Heart right ventricle (tissue), 16 donors: Measurements from ENCODE around the gene CNKSR1. TPM values are rescaled to one million over a fixed set of nuclear protein-coding genes. Genes with fewer than 3 reads are reported as not detected.

Experiments
- ATAC-seq, 8 donors: fragments of 200-7000 bp; cut with Tn5 transposase; one replicate each; pipeline ENCODE4 v1.9.1; 2020; ENCODE audit warnings: mild to moderate bottlenecking in 8 of 8, moderate library complexity in 8 of 8, moderate number of reproducible peaks in 1 of 8
- DNase-seq, 2 donors: peaks; one replicate each; pipeline ENCODE4 v3.0.0-alpha.2; 2020
- H3K27ac ChIP-seq, 10 donors: fragments of 200-600 bp; sonication (generic) in 2 of 10; one replicate each; pipeline versions ENCODE4 v1.5.0 to v1.8.0; 2020 to 2022; ENCODE audit warnings: mild to moderate bottlenecking in 3 of 10
- H3K27me3 ChIP-seq, 7 donors: fragments of 200-600 bp; one replicate each; pipeline ENCODE4 v1.8.0; 2021 to 2022; ENCODE audit warnings: mild to moderate bottlenecking in 2 of 7
- H3K36me3 ChIP-seq, 9 donors: fragments of 200-600 bp; sonication (generic) in 1 of 9; one replicate each; pipeline versions ENCODE4 v1.5.0 to v1.8.0; 2020 to 2022; ENCODE audit warnings: mild to moderate bottlenecking in 2 of 9
- H3K4me1 ChIP-seq, 9 donors: fragments of 200-600 bp; sonication (generic) in 1 of 9; one replicate each; pipeline versions ENCODE4 v1.5.0 to v1.8.0; 2020 to 2022; ENCODE audit warnings: mild to moderate bottlenecking in 4 of 9
- H3K4me3 ChIP-seq, 10 donors: fragments of 200-600 bp; sonication (generic) in 2 of 10; one replicate each; pipeline versions ENCODE4 v1.5.0 to v1.8.0; 2020 to 2022; ENCODE audit warnings: mild to moderate bottlenecking in 7 of 10, moderate library complexity in 2 of 10
- H3K9me3 ChIP-seq, 11 donors: fragments of 200-600 bp in 10 of 11; sonication (generic) in 2 of 11; one replicate each; pipeline versions ENCODE4 v1.5.0 to v1.8.0; 2013 to 2022; ENCODE audit warnings: mild to moderate bottlenecking in 2 of 11, control low read depth in 1 of 11, moderate library complexity in 1 of 11
- CTCF ChIP-seq, 9 donors: fragments of 200-600 bp; sonication (generic) in 2 of 9; IDR thresholded peaks; one replicate each; pipeline versions ENCODE4 v1.5.0 to v1.8.0; 2021 to 2022; ENCODE audit warnings: antibody characterized with exemption in 9 of 9, mild to moderate bottlenecking in 5 of 9, moderate library complexity in 1 of 9
- WGBS, 2 donors: extraction: QIAGEN DNeasy Blood & Tissue Kit; methylation state at CpG; one replicate each; pipeline ENCODE4 v1.1.7; 2013; ENCODE audit warnings: inconsistent platforms in 1 of 2; 5-methylcytosine and 5-hydroxymethylcytosine counted together
- intact Hi-C, 10 donors: fragments of 100-400 bp; cut with DNase I; formaldehyde crosslinking; loops; one replicate each; pipeline versions ENCODE4 v1.11.1 to v1.14.2; 2022
- polyA plus RNA-seq, 2 donors: library from polyadenylated mRNA; stranded (reverse); fragments of 200-250 nt; gene quantifications; one replicate each; pipeline ENCODE4 v1.2.3, GENCODE V29; 2013
- total RNA-seq, 10 donors: library from RNA; stranded (reverse); fragmentation: NEBNext Ultra II Directional in 3 of 10; extraction: Animal tissue kit (Norgen Biotek cat#: 25700) in 3 of 10; gene quantifications; one replicate each; pipeline versions ENCODE4 v1.2.1 to v1.2.4, GENCODE V29; 2021 to 2023
- donor health status: Arrhythmogenic right ventricular cardiomyopathy.
- donor health status: ischemic (EF 13 %, LVEDD 7.1; RV severe dilation, severe dysfunction).
- donor health status: healthy with polysubstance abuse.
- donor health status: DM: no; HTN: yes; CAD: no.
- donor health status: DM: no; HTN: no; CAD: no.
- donor health status: ischemic (EF 25% LVEDD 6.9; RV normal size, moderate dysfunction).
- donor health status: ischemic (EF 25% LVEDD 5.7; RV mildly dilated, moderate dysfunction).
- donor health status: healthy.
- donor health status: DM: yes; HTN: yes; CAD: no.
- donor health status: Ischemic cardiomyopathy.
- donor health status: ischemic (EF 35%, LVEDD 5.7; RV mildly dilated, moderate dysfunction).
- donor health status: nonischemic (EF 11% LVEDD 7.7; RV severe dilation, severe dysfunction).
- donor health status: DM: yes; HTN: yes; CAD: no.
- donor health status: PGD.
- donor health status: ischemic (EF 29% LVEDD 5.4; RV normal size, mild dysfunction).
- donor health status: nonischemic (EF 23%, LVEDD 6.1; RV moderate dilation, normal function).

CNKSR1 gene
- total and polyA plus RNA-seq, 12 donors, result 0.84 to 6.3 (median 2.1) TPM

- peaks cover 0 to 6% (median 0%) of the 10 kb centered on the region in 9 donors for H3K36me3 ChIP-seq
- DNase-seq (no peak), ATAC-seq (no peak)
- WGBS, 2 donors, result 43 to 49% methylated on average over 21 of the region's 21 CpGs
- peaks cover 0 to 59% (median 0%) of the 10 kb centered on the region in 7 donors for H3K27me3 ChIP-seq
- intact Hi-C loops, result loop anchor here in 3 of 10 donors (5.0 to 10.0 kb wide), 3 partner anchors 50 to 163 kb away; partner anchors contain the start of gene PDIK1L (in 1 of the 3)
- H3K27ac ChIP-seq, result peak overlapping the region; percentile 40 to 97 (median 93)
- peak overlapping the region; percentile 29 to 70 (median 60) for H3K4me3 ChIP-seq
- peaks cover 27 to 70% (median 53%) of the 10 kb centered on the region in 9 donors for H3K4me1 ChIP-seq
- TF ChIP-seq CTCF (IDR thresholded peaks at IDR 0.05), result no peak
- H3K9me3 ChIP-seq, result no peaks in the 10 kb centered on the region
These were observed 15.0 kb upstream of the CNKSR1 start for GRCh38 chr1:26162220-26162709.

- 67 to 77% methylated on average over 9 of the region's 9 CpGs for WGBS, 2 donors
- no peak for TF ChIP-seq CTCF (IDR thresholded peaks at IDR 0.05)
- Histone ChIP-seq H3K9me3 (no peaks in the 10 kb centered on the region), H3K4me3 (peak overlapping the region in 7 of 10 donors; percentile 35 to 52 (median 44)), H3K27me3 (peaks cover 0 to 45% (median 0%) of the 10 kb centered on the region in 7 donors), H3K27ac (peak overlapping the region in 4 of 10 donors; percentile 50 to 76 (median 62)), H3K4me1 (peaks cover 16 to 56% (median 39%) of the 10 kb centered on the region in 9 donors), H3K36me3 (peaks cover 0 to 6% (median 0%) of the 10 kb centered on the region in 9 donors)
- intact Hi-C loops, result loop anchor here in 4 of 10 donors (2.0 to 10.0 kb wide), 4 partner anchors 51 to 161 kb away; partner anchors contain the start of gene PDIK1L (in 1 of the 4)
- DNase-seq (no peak), ATAC-seq (no peak)
These were observed 13.6 kb upstream of the CNKSR1 start for GRCh38 chr1:26163684-26164035.

- ATAC-seq, result peak in 7 of 8 donors; percentile 3 to 48 (median 17)
- DNase-seq, result peak; percentile 47 to 55
- peak; percentile 51 to 91 (median 73) for TF ChIP-seq CTCF (IDR thresholded peaks at IDR 0.05)
- Histone ChIP-seq H3K27ac (peak overlapping the region in 9 of 10 donors; percentile 13 to 76 (median 65)), H3K27me3 (peaks cover 0 to 43% (median 0%) of the 10 kb centered on the region in 7 donors), H3K4me1 (peaks cover 12 to 53% (median 33%) of the 10 kb centered on the region in 9 donors), H3K4me3 (peak overlapping the region in 9 of 10 donors; percentile 10 to 52 (median 43)), H3K9me3 (no peaks in the 10 kb centered on the region), H3K36me3 (peaks cover 0 to 6% (median 0%) of the 10 kb centered on the region in 9 donors)
- 10% methylated on average over 57 to 72 of the region's 72 CpGs for WGBS, 2 donors
- intact Hi-C loops, result loop anchor here in 4 of 10 donors (2.0 to 10.0 kb wide), 4 partner anchors 52 to 161 kb away; partner anchors contain the start of gene PDIK1L (in 1 of the 4)
These were observed 13.0 kb upstream of the CNKSR1 start for GRCh38 chr1:26164036-26164860.
